HG03097 (cell line): ENCODE data around the gene ADAMTS4.

Experiments
- ATAC-seq: cut with Tn5 transposase; IDR thresholded peaks from one replicate; pipeline ENCODE4 v1.9.1; 2021; ENCODE audit not compliant: unreplicated experiment, low FRiP score

ADAMTS4 gene

GRCh38 chr1:161222175-161223019 lies 23.5 kb upstream of the ADAMTS4 start:
- no peak for ATAC-seq

GRCh38 chr1:161220002-161220401 lies 21.1 kb upstream of the ADAMTS4 start:
- ATAC-seq, result no peak

DNA sequence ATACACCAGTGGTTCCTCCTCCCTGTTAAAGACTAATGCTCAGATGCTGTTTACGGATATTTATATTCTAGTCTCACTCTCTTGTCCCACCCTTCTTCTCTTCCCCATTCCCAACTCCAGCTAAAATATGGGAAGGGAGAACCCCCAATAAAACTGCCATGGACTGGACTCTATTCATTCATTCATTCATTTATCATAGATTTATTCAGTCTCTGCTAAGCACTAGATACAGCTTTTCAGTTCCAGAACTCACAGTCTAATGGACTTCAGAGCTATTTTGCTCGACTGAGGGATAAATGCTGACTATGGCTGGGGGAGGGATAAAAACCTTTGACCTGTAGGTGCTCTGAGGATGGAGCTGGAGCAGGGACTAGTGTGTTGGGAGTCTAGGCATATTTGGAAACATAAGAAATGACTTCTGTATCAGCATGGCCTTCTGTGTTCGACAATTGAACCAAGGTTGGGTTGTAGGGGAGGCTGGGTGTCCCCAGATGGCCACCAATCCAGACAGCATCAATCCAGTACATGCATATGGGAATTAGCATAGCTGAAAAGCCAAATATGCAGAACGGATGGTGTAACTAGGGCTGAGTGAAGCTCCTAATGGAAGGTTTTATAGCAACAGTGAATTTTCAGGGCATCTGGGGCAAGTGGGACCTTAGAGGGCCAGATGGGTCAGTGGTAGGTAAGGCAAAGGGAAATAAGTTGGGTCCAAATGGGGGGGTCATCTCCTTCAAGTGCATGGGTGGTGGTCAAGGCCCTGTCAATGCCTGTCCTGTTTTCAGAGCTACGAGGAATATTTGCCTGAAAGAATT lies 20.4 kb upstream of the ADAMTS4 start:
- no peak for ATAC-seq

DNA sequence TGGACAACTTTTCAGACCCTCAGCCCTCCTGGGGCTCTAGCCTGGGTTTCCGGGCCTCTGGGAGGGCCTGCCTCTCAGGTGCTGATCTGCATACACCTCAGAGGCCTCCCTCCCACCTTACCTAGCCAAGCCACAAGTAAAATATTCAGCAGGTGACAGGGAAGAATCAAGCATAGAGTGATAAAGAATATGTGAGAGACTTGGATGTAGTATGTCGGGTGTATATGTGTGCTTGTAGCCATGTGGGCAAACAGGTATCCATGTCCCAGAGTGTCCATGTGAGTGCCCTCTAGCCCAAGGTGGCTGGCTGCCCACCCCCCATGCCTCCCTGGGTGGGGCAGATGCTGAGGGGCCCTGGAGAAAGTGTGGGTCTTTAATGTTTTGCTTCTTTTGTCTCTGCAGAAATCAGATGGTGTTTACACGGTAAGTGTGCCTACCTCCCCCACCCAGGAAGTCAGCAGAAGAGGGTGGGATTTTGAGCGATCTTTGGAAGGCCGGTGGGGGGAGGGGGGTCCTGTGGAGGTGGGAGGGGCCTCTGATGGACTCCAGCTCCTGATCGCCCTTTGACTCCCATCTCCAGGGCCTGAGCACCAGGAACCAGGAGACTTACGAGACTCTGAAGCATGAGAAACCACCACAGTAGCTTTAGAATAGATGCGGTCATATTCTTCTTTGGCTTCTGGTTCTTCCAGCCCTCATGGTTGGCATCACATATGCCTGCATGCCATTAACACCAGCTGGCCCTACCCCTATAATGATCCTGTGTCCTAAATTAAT lies 19.6 kb upstream of the ADAMTS4 start:
- no peak for ATAC-seq

DNA sequence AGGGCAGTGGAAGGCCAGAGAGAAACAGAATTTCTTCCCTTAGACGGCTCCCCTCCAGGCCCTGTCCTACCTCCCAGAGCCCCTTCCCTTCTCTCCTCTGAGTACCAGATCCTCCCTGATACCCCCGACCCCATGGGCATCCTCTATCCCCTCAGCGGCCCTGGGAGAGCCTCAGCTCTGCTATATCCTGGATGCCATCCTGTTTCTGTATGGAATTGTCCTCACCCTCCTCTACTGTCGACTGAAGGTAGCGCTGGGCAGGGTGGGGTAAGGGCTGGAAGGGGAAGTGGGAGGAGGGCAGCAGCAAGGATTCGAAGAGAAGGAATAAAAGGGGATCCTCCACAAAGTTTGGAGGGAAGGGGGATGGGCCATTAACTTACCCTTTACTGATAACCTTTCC lies 19.0 kb upstream of the ADAMTS4 start:
- peak; percentile 15 for ATAC-seq

DNA sequence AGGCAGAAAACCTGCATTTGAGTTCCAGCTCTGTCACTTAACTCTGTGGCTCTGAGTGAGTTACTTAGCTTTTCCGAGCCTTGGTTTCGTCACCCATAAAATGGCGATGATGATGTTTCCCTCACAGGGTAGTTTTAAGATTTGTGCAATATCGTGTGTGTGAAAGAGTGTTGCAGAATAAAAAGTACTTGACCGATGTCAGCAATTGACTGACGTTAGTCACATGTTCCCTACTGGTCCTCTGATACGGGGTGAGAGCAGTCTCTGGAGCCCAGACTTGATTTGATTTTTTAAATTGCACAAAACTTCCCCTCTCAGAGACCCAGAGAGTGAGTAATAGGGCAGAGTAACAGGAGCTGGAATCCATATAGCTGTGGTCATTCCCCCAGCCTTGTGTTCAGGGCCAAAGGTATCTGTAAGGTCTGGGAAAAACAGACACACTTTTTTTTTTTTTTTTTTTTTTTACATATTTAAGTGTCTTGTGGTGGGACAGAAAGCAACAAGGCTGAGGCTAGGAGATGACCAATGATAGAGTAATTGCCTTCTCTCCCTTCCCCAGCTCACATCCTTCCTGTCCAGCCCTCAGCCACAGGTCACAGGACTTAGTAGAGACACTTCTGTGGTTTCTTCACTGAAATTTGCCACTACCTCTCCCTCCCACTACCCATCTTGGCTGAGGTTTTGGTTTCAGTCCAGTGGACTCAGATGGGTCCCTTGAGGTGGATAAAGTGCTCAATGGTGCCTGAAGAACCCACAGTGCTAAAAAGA lies 18.3 kb upstream of the ADAMTS4 start:
- peak; percentile 78 for ATAC-seq

- ATAC-seq, result no peak
Observed at GRCh38 chr1:161215076-161215475, 16.2 kb upstream of the ADAMTS4 start, which contains the start of gene FCER1G. Gene FCER1G (plus strand): TSS chr1:161215295. CDS start chr1:161215322, 27 bp downstream.

DNA sequence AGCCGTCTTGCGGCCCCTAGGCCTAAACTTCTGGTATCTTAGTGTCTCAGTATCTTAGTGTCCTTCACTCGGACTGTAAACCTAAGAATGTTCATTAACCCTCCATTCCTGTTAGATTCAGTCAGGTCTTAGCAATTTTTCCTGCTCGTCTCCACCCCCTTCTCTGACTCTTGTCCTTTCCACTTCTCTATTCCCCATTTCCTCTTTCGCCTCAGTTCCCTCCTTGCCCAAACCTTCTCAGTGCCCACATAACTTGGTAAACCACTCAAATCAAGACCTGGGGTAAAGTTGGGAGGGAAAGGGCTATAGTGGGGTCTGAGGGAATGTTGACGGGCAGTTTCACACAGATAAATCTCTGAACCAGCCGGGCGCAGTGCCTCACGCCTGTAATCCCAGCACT lies 15.5 kb upstream of the ADAMTS4 start:
- no peak for ATAC-seq

GRCh38 chr1:161209790-161210409 lies 11.0 kb upstream of the ADAMTS4 start:
- peak; percentile 56 for ATAC-seq

DNA sequence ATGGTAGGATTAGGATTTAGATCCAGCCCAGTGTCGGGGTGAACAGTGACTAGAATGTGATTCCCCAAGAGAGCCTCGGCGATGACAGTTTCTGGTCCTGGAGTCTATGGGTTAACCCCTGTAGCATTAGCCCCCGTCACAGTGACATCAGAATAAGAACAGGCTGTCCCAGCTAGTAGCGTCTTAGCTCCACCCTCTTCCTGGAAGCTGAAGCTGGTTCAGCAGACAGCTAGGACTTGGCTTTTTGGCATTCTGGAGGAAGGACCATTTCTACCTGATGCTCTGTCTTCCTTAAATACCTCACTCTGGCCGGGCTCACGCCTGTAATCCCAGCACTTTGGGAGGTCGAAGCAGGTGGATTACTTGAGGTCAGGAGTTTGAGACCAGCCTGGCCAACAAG lies 8.3 kb upstream of the ADAMTS4 start:
- ATAC-seq, result no peak

DNA sequence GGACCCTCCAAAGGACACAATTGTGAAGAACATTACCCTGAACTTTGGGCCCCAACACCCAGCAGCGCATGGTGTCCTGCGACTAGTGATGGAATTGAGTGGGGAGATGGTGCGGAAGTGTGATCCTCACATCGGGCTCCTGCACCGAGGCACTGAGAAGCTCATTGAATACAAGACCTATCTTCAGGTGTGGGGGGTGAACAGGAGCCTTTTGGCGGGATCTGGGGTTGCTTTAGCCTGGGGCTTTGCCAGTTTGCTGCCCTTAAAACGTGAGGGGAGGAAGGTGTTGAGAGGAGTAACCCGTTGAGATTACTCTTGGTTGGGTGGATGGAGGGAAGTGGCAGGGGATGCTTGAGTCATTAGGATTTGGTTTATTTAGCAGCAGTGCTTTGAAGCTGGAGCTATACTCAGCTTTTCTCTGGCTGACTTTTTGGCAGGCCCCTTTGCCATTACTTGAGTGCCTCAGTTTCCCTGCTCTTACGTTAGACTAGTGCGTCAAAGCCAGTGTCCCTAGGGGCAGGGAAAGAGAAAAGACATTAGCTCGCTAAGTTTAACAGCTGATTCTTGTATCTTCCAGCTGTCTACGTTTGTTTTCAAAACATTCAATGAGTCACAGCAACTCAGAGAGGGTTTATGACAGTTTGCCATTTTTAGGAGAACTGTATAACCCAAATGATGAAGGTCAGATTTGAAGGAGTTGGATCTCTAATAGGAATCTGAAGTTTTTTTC lies 7.7 kb upstream of the ADAMTS4 start:
- no peak for ATAC-seq

DNA sequence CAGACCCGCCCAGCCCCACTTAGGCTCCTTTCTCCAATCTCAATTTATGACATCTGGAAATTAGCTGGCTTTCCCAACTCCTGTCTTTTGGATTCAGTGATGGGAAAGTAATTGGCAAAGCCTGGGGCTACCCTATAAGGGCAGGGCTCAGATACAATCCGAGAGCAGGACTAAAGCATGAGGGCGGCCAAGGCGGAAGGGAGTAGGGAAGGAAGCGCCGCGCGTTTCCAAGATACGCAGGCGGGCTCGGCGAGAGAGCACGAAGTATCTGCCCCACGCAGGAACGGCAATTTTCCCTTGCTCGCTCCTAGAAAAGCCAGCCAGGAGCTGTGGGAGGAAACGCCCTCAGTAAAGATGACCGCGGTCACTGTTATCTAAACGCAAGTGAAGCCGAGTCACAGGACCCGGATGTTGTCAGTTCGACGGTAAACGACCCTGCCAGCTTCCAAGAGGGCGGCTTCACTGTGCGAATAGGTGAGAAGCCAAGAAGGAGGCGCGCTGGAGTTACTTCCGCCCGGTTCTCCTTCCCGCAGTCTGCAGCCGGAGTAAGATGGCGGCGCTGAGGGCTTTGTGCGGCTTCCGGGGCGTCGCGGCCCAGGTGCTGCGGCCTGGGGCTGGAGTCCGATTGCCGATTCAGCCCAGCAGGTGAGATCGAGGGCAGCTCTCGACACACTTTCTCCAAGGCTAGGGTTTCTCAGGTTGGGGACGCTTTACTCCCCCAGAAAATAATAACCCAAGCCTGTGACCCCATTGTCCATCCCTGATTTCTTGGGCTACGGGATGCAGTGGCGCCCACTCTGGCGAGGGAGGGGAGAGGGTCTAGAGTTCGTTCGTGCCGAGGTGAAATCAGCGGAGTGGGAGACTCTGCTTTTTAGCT lies 3.2 kb upstream of the ADAMTS4 start, which contains the start of gene NDUFS2:
Gene NDUFS2, plus strand, starts transcription at position 532 of the 877 bp plus-strand sequence. Its CDS starts 19 bp downstream, at position 551.
- ATAC-seq, result peak; percentile 85

DNA sequence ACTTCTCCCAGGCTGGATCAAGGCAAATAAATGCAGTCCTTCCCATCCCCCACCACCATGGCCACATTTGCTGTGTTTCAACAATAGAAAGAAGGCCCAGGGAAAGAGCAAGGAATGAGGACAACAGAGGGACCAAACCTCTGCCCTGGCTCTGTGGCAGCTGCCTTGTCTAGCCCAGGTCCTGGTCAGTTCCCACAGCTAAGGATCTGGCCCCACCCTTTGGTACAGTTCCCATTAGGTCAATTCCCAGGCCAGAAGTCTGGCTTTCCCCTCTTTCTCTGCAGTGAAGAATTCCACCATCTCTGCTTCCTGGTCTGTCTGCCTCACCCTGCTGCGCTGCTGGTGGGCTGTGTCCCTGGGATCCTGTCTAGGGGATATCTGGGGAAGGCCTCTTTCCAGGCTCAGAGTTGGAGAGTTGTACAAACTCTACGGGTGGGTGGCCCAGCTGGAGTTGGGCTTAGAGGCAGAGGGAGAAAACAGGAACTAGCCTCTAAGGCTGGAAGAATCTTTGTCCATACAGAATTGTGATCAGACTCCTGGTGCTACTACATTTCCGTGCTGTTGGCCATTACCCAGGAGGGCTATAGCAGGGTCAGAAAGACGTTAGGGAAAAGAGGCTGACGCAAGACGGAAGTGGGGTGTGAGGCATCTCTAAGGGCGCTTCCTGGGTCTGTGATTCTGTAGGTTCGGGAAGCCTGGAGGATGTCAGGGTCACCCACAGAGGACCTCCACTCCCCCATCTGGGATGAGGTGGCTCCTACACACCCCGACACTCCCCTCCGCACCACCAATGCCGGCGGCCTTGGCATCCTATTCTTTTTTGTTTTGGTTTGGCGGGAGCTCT lies 2.4 kb upstream of the ADAMTS4 start:
- no peak for ATAC-seq

- ATAC-seq, result no peak
Observed at GRCh38 chr1:161200421-161200991, 1.7 kb upstream of the ADAMTS4 start.

GRCh38 chr1:161199506-161200139 lies 769 bp upstream of the ADAMTS4 start:
- ATAC-seq, result no peak

- ATAC-seq, result no peak
Observed at GRCh38 chr1:161198194-161198896, 509 bp downstream of the ADAMTS4 start.
